ENCODE results near the gene FTCDNL1.

The FTCDNL1 gene

DNA sequence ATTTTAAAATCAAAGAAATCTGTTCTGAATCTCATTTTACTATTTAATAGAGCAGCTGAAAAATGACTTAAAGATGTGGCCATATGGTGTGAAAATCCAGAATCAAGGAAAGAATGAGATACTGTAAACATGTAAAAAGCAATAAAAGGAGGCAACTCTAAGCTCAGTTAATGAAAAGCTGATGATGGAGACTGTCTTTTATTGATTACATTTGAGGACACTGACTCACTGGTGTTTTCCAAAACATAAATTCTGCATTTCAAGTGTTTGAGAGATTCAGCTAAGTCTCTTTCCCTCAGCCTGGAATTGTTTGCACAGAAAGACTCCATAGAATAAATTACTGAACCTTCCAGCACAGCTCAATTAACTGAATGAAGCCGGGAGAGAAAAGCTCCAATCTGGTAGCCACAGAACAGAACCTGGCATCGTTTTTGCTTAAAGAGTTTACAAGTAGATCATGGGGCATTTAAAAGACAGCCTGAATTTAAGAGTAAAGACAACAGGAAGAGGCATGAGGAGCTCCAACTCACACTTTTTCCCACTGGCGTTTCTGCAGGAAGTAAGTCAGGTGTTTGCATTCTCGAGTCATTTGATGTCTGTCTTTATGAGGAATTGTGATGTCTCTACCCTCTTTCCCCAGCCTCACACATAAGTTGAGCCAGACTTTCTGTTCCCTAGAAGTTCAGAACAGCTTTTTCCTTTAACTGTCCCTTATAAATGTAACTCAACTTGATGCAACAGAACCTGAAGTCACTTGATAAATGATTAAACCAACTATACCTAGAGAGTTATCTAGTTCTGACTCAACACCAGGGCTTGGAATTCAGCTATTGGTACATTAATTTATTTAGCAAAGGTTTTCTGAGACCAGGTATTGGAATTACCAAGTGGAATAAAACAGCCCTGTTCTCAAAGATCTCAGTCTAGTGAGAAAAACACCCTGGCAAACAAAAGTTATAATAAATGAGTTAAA, 53.3 kb downstream of the FTCDNL1 start:
- H3K27ac ChIP-seq (ENCODE audit: low read depth in 2 of 2, low read length in 2 of 2), result no peak overlapping the region
- no peaks in the 10 kb centered on the region for H3K36me3 ChIP-seq (ENCODE audit: control insufficient read depth in 2 of 2, insufficient read depth in 2 of 2, low read length in 2 of 2)
- H3K9ac ChIP-seq (ENCODE audit: low read depth in 1 of 2, low read length in 2 of 2), result no peak overlapping the region
- H3K9me3 ChIP-seq (ENCODE audit: control insufficient read depth in 2 of 2, low read length in 2 of 2), result no peaks in the 10 kb centered on the region
- no peaks in the 10 kb centered on the region for H3K27me3 ChIP-seq (ENCODE audit: control insufficient read depth in 2 of 2, insufficient read depth in 2 of 2, low read length in 2 of 2)
- no peaks in the 10 kb centered on the region for H3K4me1 ChIP-seq (ENCODE audit: control insufficient read depth in 2 of 2, insufficient read depth in 2 of 2, low read length in 2 of 2)
- no peak overlapping the region for H3K4me3 ChIP-seq (ENCODE audit: low read length in 2 of 2)

DNA sequence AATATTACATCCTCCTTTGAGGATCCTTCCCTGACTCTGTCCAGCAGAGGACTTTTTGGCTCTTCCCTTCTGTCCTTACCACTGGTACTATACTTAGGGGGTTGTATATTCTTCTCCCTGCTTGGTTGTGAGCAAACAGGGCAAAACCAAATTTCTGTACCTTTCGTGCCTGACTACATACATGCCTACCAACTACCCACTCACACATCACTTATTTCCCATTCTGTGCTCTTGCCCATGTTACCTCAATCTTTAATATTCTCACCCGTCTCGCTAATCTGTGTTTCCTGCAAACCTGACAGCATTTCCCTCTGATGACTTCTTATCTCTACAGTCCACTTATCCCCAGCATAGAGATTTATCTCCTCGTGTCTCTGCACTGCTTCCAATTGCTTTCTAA, 58.6 kb downstream of the FTCDNL1 start:
- H3K27ac ChIP-seq (ENCODE audit: low read depth in 2 of 2, low read length in 2 of 2), result no peak overlapping the region
- H3K9ac ChIP-seq (ENCODE audit: low read depth in 1 of 2, low read length in 2 of 2), result no peak overlapping the region
- H3K9me3 ChIP-seq (ENCODE audit: control insufficient read depth in 2 of 2, low read length in 2 of 2), result no peaks in the 10 kb centered on the region
- H3K27me3 ChIP-seq (ENCODE audit: control insufficient read depth in 2 of 2, insufficient read depth in 2 of 2, low read length in 2 of 2), result no peaks in the 10 kb centered on the region
- no peaks in the 10 kb centered on the region for H3K4me1 ChIP-seq (ENCODE audit: control insufficient read depth in 2 of 2, insufficient read depth in 2 of 2, low read length in 2 of 2)
- no peak overlapping the region for H3K4me3 ChIP-seq (ENCODE audit: low read length in 2 of 2)
- H3K36me3 ChIP-seq (ENCODE audit: control insufficient read depth in 2 of 2, insufficient read depth in 2 of 2, low read length in 2 of 2), result no peaks in the 10 kb centered on the region

DNA sequence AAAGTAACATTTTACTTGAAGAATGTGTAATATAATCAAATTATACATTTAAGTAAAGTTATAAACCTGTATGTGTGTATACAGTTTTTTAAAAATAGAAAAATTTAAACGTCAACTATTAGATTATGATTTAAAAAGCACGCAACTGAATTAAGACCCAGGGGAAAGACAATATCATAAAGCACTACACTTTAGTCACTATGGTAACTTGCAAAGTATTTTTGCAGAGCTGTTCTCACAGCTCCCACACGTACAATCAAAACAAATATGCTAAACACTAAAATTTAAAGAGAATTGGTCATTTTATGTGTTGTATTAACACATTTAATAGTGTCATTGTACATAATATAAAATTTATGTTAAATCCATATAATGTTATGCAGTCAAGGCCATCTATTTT, 59.7 kb downstream of the FTCDNL1 start:
- no peaks in the 10 kb centered on the region for H3K36me3 ChIP-seq (ENCODE audit: control insufficient read depth in 2 of 2, insufficient read depth in 2 of 2, low read length in 2 of 2)

DNA sequence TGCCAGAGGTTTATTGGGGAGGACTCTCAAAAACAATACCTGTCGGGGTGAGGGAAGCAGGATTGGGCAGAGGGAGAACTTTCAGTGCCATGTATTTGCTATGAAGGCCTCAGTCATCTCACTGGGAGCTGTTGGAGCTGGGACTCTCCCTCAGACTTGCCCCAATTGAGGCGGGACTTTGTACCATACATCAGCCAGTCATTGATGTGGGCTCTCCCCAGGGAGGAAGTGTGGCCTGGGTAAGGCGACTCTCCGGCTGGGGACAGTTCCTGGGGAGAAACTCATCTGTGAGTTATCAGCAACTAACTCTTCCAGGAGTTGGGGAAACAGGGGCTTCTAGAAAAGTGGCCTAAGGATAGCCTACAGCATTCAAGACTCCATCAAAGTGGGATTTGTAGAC, 66.5 kb downstream of the FTCDNL1 start:
- H3K36me3 ChIP-seq (ENCODE audit: control insufficient read depth in 2 of 2, insufficient read depth in 2 of 2, low read length in 2 of 2), result no peaks in the 10 kb centered on the region

More for the DNA sequence above, 59.7 kb downstream of the FTCDNL1 start:
- Histone ChIP-seq H3K4me3 (ENCODE audit: low read length in 2 of 2) (no peak overlapping the region), H3K9me3 (ENCODE audit: control insufficient read depth in 2 of 2, low read length in 2 of 2) (no peaks in the 10 kb centered on the region), H3K27me3 (ENCODE audit: control insufficient read depth in 2 of 2, insufficient read depth in 2 of 2, low read length in 2 of 2) (no peaks in the 10 kb centered on the region), H3K4me1 (ENCODE audit: control insufficient read depth in 2 of 2, insufficient read depth in 2 of 2, low read length in 2 of 2) (no peaks in the 10 kb centered on the region), H3K27ac (ENCODE audit: low read depth in 2 of 2, low read length in 2 of 2) (no peak overlapping the region), H3K9ac (ENCODE audit: low read depth in 1 of 2, low read length in 2 of 2) (no peak overlapping the region)

DNA sequence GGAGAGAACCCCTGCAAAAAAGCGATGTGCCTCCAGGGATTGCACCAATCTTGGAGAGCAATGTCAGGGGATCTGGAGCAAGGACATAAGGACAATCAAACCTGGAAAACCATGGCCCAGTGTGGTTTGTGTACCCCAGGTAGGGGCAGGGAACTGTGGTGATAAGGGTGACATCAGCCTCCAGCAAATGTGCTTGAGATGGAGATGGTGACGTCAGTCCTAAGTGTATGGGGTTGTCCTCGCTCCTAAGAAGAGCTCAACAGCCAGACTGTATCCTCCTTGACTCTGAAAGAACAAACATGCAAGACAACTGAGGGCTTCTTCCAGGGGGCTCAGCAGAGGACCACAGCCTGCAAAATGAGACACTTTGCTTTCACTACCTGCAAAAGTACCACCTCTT, 71.4 kb downstream of the FTCDNL1 start:
- no peaks in the 10 kb centered on the region for H3K9me3 ChIP-seq (ENCODE audit: control insufficient read depth in 2 of 2, low read length in 2 of 2)
- H3K27ac ChIP-seq (ENCODE audit: low read depth in 2 of 2, low read length in 2 of 2), result no peak overlapping the region
- no peaks in the 10 kb centered on the region for H3K4me1 ChIP-seq (ENCODE audit: control insufficient read depth in 2 of 2, insufficient read depth in 2 of 2, low read length in 2 of 2)
- no peaks in the 10 kb centered on the region for H3K27me3 ChIP-seq (ENCODE audit: control insufficient read depth in 2 of 2, insufficient read depth in 2 of 2, low read length in 2 of 2)
- H3K36me3 ChIP-seq (ENCODE audit: control insufficient read depth in 2 of 2, insufficient read depth in 2 of 2, low read length in 2 of 2), result no peaks in the 10 kb centered on the region
- H3K9ac ChIP-seq (ENCODE audit: low read depth in 1 of 2, low read length in 2 of 2), result no peak overlapping the region
- H3K4me3 ChIP-seq (ENCODE audit: low read length in 2 of 2), result no peak overlapping the region

More for the DNA sequence above, 66.5 kb downstream of the FTCDNL1 start:
- no peaks in the 10 kb centered on the region for H3K9me3 ChIP-seq (ENCODE audit: control insufficient read depth in 2 of 2, low read length in 2 of 2)
- H3K27me3 ChIP-seq (ENCODE audit: control insufficient read depth in 2 of 2, insufficient read depth in 2 of 2, low read length in 2 of 2), result no peaks in the 10 kb centered on the region
- no peak overlapping the region for H3K9ac ChIP-seq (ENCODE audit: low read depth in 1 of 2, low read length in 2 of 2)
- no peak overlapping the region for H3K27ac ChIP-seq (ENCODE audit: low read depth in 2 of 2, low read length in 2 of 2)
- no peak overlapping the region for H3K4me3 ChIP-seq (ENCODE audit: low read length in 2 of 2)
- no peaks in the 10 kb centered on the region for H3K4me1 ChIP-seq (ENCODE audit: control insufficient read depth in 2 of 2, insufficient read depth in 2 of 2, low read length in 2 of 2)

DNA sequence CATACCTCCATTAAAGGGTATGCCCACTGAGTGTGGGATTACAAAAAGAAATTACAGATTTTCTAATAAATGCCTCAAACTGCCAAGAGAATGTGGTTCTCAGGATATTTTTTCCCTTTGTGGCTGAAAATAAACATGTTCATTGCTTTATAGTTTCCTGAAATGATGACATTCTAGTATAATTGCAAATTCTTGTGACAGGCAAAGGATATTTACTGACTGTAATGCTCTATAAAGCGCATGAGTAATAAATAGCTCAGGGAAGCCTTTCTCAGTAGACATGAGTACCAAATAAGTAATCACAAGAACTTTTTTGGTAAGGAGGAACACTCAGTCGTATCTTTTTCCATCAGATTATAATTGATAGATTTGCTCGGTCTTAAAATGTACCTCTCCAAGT, 72.3 kb downstream of the FTCDNL1 start:
- no peaks in the 10 kb centered on the region for H3K4me1 ChIP-seq (ENCODE audit: control insufficient read depth in 2 of 2, insufficient read depth in 2 of 2, low read length in 2 of 2)
- H3K9ac ChIP-seq (ENCODE audit: low read depth in 1 of 2, low read length in 2 of 2), result no peak overlapping the region
- H3K27ac ChIP-seq (ENCODE audit: low read depth in 2 of 2, low read length in 2 of 2), result no peak overlapping the region
- no peaks in the 10 kb centered on the region for H3K36me3 ChIP-seq (ENCODE audit: control insufficient read depth in 2 of 2, insufficient read depth in 2 of 2, low read length in 2 of 2)
- H3K9me3 ChIP-seq (ENCODE audit: control insufficient read depth in 2 of 2, low read length in 2 of 2), result no peaks in the 10 kb centered on the region
- no peaks in the 10 kb centered on the region for H3K27me3 ChIP-seq (ENCODE audit: control insufficient read depth in 2 of 2, insufficient read depth in 2 of 2, low read length in 2 of 2)
- H3K4me3 ChIP-seq (ENCODE audit: low read length in 2 of 2), result no peak overlapping the region

DNA sequence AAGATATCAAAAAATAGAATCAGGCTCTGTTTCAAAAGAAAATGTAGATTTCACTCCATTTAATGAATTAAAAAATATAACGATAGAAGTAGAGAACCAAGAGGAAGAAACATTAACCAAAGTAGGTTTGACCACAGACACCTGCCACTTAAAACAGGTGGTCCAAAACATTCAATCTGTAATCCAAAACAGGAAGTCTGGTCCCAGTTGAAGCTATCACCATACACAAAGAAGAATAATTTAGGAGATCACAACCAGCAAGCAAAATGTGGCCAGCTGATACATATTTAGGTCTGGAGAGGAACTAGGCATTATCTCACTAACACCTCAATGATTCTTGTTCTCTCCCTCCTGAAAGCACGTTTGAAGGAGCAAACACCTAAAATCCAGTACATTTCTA, 73.1 kb downstream of the FTCDNL1 start:
- no peak overlapping the region for H3K27ac ChIP-seq (ENCODE audit: low read depth in 2 of 2, low read length in 2 of 2)
- no peak overlapping the region for H3K4me3 ChIP-seq (ENCODE audit: low read length in 2 of 2)
- H3K4me1 ChIP-seq (ENCODE audit: control insufficient read depth in 2 of 2, insufficient read depth in 2 of 2, low read length in 2 of 2), result no peaks in the 10 kb centered on the region
- no peaks in the 10 kb centered on the region for H3K9me3 ChIP-seq (ENCODE audit: control insufficient read depth in 2 of 2, low read length in 2 of 2)
- no peaks in the 10 kb centered on the region for H3K27me3 ChIP-seq (ENCODE audit: control insufficient read depth in 2 of 2, insufficient read depth in 2 of 2, low read length in 2 of 2)
- H3K9ac ChIP-seq (ENCODE audit: low read depth in 1 of 2, low read length in 2 of 2), result no peak overlapping the region
- H3K36me3 ChIP-seq (ENCODE audit: control insufficient read depth in 2 of 2, insufficient read depth in 2 of 2, low read length in 2 of 2), result no peaks in the 10 kb centered on the region

DNA sequence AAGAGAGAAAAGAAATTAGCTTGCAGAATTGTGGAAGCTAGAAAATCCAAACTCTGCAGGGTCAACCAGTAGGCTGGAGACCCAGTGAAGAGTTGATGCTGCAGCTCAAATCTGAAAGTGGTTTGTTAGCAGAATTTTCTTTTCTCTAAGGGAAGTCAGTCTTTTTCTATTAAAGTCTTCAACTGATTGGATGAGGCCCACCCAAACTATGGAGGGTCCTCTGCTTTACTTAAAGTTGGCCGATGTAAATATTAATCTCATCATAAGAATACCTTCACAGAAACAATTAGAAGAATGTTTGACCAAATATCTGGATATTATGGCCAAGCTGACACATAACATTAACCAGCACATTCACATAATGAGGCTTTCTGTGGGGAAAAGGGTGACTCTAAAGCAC, 73.7 kb downstream of the FTCDNL1 start:
- Histone ChIP-seq H3K27me3 (ENCODE audit: control insufficient read depth in 2 of 2, insufficient read depth in 2 of 2, low read length in 2 of 2) (no peaks in the 10 kb centered on the region), H3K36me3 (ENCODE audit: control insufficient read depth in 2 of 2, insufficient read depth in 2 of 2, low read length in 2 of 2) (no peaks in the 10 kb centered on the region), H3K27ac (ENCODE audit: low read depth in 2 of 2, low read length in 2 of 2) (no peak overlapping the region), H3K4me3 (ENCODE audit: low read length in 2 of 2) (no peak overlapping the region), H3K9me3 (ENCODE audit: control insufficient read depth in 2 of 2, low read length in 2 of 2) (no peaks in the 10 kb centered on the region), H3K9ac (ENCODE audit: low read depth in 1 of 2, low read length in 2 of 2) (no peak overlapping the region), H3K4me1 (ENCODE audit: control insufficient read depth in 2 of 2, insufficient read depth in 2 of 2, low read length in 2 of 2) (no peaks in the 10 kb centered on the region)

DNA sequence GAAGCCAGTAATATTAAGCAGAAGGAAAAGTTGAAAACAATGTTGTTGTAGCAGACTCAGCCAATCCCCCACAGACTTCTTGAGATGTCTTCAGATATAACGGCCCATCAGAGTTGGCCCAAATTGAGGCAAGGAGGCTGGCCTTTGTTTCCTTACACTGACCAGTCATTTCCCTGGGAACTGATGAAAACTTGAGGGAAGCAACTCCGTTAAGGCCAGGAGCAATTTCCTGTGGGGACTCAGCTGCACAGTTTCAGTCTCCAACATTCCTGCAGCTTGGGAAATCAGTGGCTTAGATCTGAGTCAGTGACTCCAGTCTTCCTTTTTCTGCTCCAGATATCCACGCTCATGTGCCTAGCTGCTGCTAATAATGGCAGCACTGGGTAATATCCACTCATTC, 75.7 kb downstream of the FTCDNL1 start:
- no peak overlapping the region for H3K27ac ChIP-seq (ENCODE audit: low read depth in 2 of 2, low read length in 2 of 2)
- H3K27me3 ChIP-seq (ENCODE audit: control insufficient read depth in 2 of 2, insufficient read depth in 2 of 2, low read length in 2 of 2), result no peaks in the 10 kb centered on the region
- no peak overlapping the region for H3K9ac ChIP-seq (ENCODE audit: low read depth in 1 of 2, low read length in 2 of 2)
- no peaks in the 10 kb centered on the region for H3K4me1 ChIP-seq (ENCODE audit: control insufficient read depth in 2 of 2, insufficient read depth in 2 of 2, low read length in 2 of 2)
- H3K4me3 ChIP-seq (ENCODE audit: low read length in 2 of 2), result no peak overlapping the region
- no peaks in the 10 kb centered on the region for H3K36me3 ChIP-seq (ENCODE audit: control insufficient read depth in 2 of 2, insufficient read depth in 2 of 2, low read length in 2 of 2)
- no peaks in the 10 kb centered on the region for H3K9me3 ChIP-seq (ENCODE audit: control insufficient read depth in 2 of 2, low read length in 2 of 2)

DNA sequence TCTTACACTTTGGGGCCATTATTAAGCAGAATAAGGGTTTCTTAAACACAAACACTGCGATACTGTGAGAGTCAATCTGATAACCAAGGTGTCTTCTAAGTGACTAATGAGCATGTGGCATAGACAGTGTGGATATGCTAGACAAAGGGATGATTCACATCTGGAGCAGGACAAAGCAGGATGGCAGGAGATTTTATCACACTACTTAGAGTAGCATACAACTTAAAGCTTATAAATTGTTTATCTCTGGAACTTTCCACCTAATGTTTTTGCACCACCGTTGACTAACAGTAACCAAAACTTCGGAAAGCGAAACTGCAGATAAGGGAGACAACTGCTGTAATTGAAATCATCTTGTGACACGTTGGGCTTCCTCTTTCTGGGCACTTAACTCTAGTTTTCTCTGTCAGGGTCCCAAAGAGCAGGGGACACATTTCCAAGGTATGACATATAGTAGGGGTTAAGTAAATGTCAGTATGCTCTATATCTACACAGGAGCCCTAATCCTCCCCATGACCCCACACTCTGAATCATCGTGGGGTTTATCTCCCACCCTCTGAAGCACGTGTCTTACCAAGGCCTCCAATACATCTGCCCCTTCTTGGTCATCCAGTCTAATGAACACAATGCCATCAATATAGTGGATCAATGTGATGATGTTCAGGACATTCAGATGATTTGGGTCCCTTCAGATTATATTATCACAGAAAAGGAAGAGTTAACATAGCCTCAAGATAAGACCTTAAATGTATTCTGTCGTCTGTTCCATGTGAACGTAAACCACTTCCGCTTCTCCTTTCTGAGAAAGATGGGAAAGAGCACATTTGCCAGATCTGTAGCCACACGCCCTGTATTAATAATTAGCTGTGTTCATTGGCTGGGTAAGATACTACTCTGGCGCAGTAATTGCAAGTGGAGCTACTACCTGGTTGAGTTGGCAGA, 78.7 kb downstream of the FTCDNL1 start:
- Histone ChIP-seq H3K27ac (ENCODE audit: low read depth in 2 of 2, low read length in 2 of 2) (no peak overlapping the region), H3K36me3 (ENCODE audit: control insufficient read depth in 2 of 2, insufficient read depth in 2 of 2, low read length in 2 of 2) (no peaks in the 10 kb centered on the region), H3K9me3 (ENCODE audit: control insufficient read depth in 2 of 2, low read length in 2 of 2) (no peaks in the 10 kb centered on the region), H3K27me3 (ENCODE audit: control insufficient read depth in 2 of 2, insufficient read depth in 2 of 2, low read length in 2 of 2) (no peaks in the 10 kb centered on the region), H3K9ac (ENCODE audit: low read depth in 1 of 2, low read length in 2 of 2) (no peak overlapping the region), H3K4me1 (ENCODE audit: control insufficient read depth in 2 of 2, insufficient read depth in 2 of 2, low read length in 2 of 2) (no peaks in the 10 kb centered on the region), H3K4me3 (ENCODE audit: low read length in 2 of 2) (no peak overlapping the region)

All from mucosa of rectum (tissue), 2 donors.